ENCODE data around the gene PON3. TPM values are rescaled to one million over a fixed set of nuclear protein-coding genes. Genes with fewer than 3 reads are reported as not detected.

Gene PON3
- total RNA-seq, 1 donor from 2014 or later: 11.2 TPM

Small RNAs within 50 kb of the gene (small RNA-seq; reads per million reads assigned to genes)
- gene AC004022.2 (ENCODE audit: low replicate concordance): not detected

Other genes starting within 250 kb of the PON3 start
- gene PON1, start 71.8 kb downstream of the PON3 start, total RNA-seq: 0.10 TPM
- 80.1 TPM for gene PON2, start 38.7 kb upstream of the PON3 start, total RNA-seq
- gene ASB4, start 89.6 kb upstream of the PON3 start, total RNA-seq: 2.9 TPM
- gene PDK4, start 200.1 kb upstream of the PON3 start, total RNA-seq: 34.8 TPM

Measured in skin of body (tissue), 2 donors.